Peyer's patch (tissue), 4 donors: ENCODE measurements around the gene IL10. TPM values are rescaled to one million over a fixed set of nuclear protein-coding genes. Genes with fewer than 3 reads are reported as not detected.

Source experiments
- DNase-seq, 3 donors: peaks; one replicate each; pipeline ENCODE4 v3.0.0-alpha.2; 2017 to 2019
- H3K27ac ChIP-seq, 4 donors: fragments of 200-600 bp; sonication (generic); one replicate each; pipeline ENCODE4 v1.5.1; 2016 to 2019
- H3K27me3 ChIP-seq, 2 donors: fragments of 200-600 bp; sonication (generic); one replicate each; pipeline ENCODE4 v1.5.1; 2019
- H3K36me3 ChIP-seq, 3 donors: fragments of 200-600 bp; sonication (generic); one replicate each; pipeline ENCODE4 v1.5.1; 2016 to 2019
- H3K4me1 ChIP-seq, 4 donors: fragments of 200-600 bp; sonication (generic); one replicate each; pipeline ENCODE4 v1.5.1; 2016 to 2019
- H3K4me3 ChIP-seq, 4 donors: fragments of 200-600 bp; sonication (generic); 1 replicate in 3 of 4; 2 replicates in 1 of 4; pipeline ENCODE4 v1.5.1; 2016 to 2019; ENCODE audit warnings: mild to moderate bottlenecking in 1 of 4
- H3K9me3 ChIP-seq, 4 donors: fragments of 200-600 bp; sonication (generic); one replicate each; pipeline ENCODE4 v1.5.1; 2016 to 2019; ENCODE audit warnings: mild to moderate bottlenecking in 1 of 4
- CTCF ChIP-seq, 6 experiments: fragments of 450-650 bp in 4 of 6; fragments of 200-600 bp in 2 of 6; sonication (generic) in 1 of 6; IDR thresholded peaks; one replicate each; pipeline ENCODE4 v1.5.1; 2017 to 2019; ENCODE audit warnings: antibody characterized with exemption in 6 of 6, mild to moderate bottlenecking in 3 of 6, moderate library complexity in 1 of 6
- POLR2A ChIP-seq, 2 donors: fragments of 450-650 bp; IDR thresholded peaks; one replicate each; pipeline ENCODE4 v1.5.1; 2017; ENCODE audit warnings: antibody characterized with exemption in 2 of 2, mild to moderate bottlenecking in 2 of 2, moderate library complexity in 2 of 2
- total RNA-seq, 4 donors: library from RNA; depleted of rRNA; stranded (reverse); fragments of >200 nt; gene quantifications; one replicate each; pipeline ENCODE4 v1.1.0, GENCODE V29; 2016

IL10 gene
- total RNA-seq, 4 donors from 2014 or later: 0.85 to 2.0 TPM; not detected in 2

- no peaks in the 10 kb centered on the region for H3K27me3 ChIP-seq
- DNase-seq: no peak
- H3K4me3 ChIP-seq: no peak overlapping the region
- no peak overlapping the region for H3K27ac ChIP-seq
- no peaks in the 10 kb centered on the region for H3K36me3 ChIP-seq
- H3K9me3 ChIP-seq: no peaks in the 10 kb centered on the region
- peaks cover 0 to 10% (median 0%) of the 10 kb centered on the region in 4 donors for H3K4me1 ChIP-seq
- TF ChIP-seq CTCF (IDR thresholded peaks at IDR 0.05) (no peak), POLR2A (IDR thresholded peaks at IDR 0.05) (no peak)
Measured at GRCh38 chr1:206793620-206794019, 21.3 kb upstream of the IL10 start.

- TF ChIP-seq POLR2A (IDR thresholded peaks at IDR 0.05) (no peak), CTCF (IDR thresholded peaks at IDR 0.05) (no peak)
- Histone ChIP-seq H3K4me1 (peaks cover 0 to 10% (median 0%) of the 10 kb centered on the region in 4 donors), H3K36me3 (no peaks in the 10 kb centered on the region), H3K9me3 (no peaks in the 10 kb centered on the region), H3K27me3 (no peaks in the 10 kb centered on the region), H3K4me3 (no peak overlapping the region), H3K27ac (no peak overlapping the region)
- no peak for DNase-seq
Measured at GRCh38 chr1:206792939-206793607, 20.8 kb upstream of the IL10 start.

GRCh38 chr1:206790502-206791250 lies 18.4 kb upstream of the IL10 start:
- DNase-seq: no peak
- peak overlapping the region in 1 of 4 donors; percentile 7 for H3K27ac ChIP-seq
- TF ChIP-seq POLR2A (IDR thresholded peaks at IDR 0.05) (no peak), CTCF (IDR thresholded peaks at IDR 0.05) (no peak)
- no peak overlapping the region for H3K4me3 ChIP-seq
- no peaks in the 10 kb centered on the region for H3K9me3 ChIP-seq
- H3K27me3 ChIP-seq: no peaks in the 10 kb centered on the region
- H3K4me1 ChIP-seq: peaks cover 0 to 10% (median 0%) of the 10 kb centered on the region in 4 donors
- no peaks in the 10 kb centered on the region for H3K36me3 ChIP-seq

- DNase-seq: no peak
- no peak for TF ChIP-seq CTCF (IDR thresholded peaks at IDR 0.05)
- TF ChIP-seq POLR2A (IDR thresholded peaks at IDR 0.05): no peak
- Histone ChIP-seq H3K9me3 (no peaks in the 10 kb centered on the region), H3K4me3 (no peak overlapping the region), H3K36me3 (no peaks in the 10 kb centered on the region), H3K27me3 (no peaks in the 10 kb centered on the region), H3K4me1 (peaks cover 0 to 14% (median 3%) of the 10 kb centered on the region in 4 donors), H3K27ac (no peak overlapping the region)
Measured at GRCh38 chr1:206788487-206789050, 16.3 kb upstream of the IL10 start.

- no peak overlapping the region for H3K4me3 ChIP-seq
- peaks cover 0 to 15% (median 3%) of the 10 kb centered on the region in 4 donors for H3K4me1 ChIP-seq
- TF ChIP-seq POLR2A (IDR thresholded peaks at IDR 0.05): no peak
- no peak for TF ChIP-seq CTCF (IDR thresholded peaks at IDR 0.05)
- H3K27me3 ChIP-seq: no peaks in the 10 kb centered on the region
- no peak overlapping the region for H3K27ac ChIP-seq
- DNase-seq: no peak
- no peaks in the 10 kb centered on the region for H3K9me3 ChIP-seq
- no peaks in the 10 kb centered on the region for H3K36me3 ChIP-seq
Measured at GRCh38 chr1:206787891-206788290, 15.6 kb upstream of the IL10 start.
